CD14-positive monocyte (primary cell): ENCODE results near the gene IRF4. TPM values are rescaled to one million over a fixed set of nuclear protein-coding genes. Genes with fewer than 3 reads are reported as not detected.
A peak's percentile ranks its signal among the peaks of the same experiment; 100 is the strongest.

Experiments used
- DNase-seq, 3 donors: peaks; one replicate each; pipeline ENCODE4 v3.0.0-alpha.2; 2011 to 2022
- H2AFZ ChIP-seq: 2 replicates; pipeline ENCODE4 v1.6.0; 2012; ENCODE audit warnings: mild to moderate bottlenecking, low read depth, low read length, inconsistent platforms; ENCODE audit not compliant: insufficient read depth, poor library complexity, severe bottlenecking
- H3K27ac ChIP-seq, 2 donors: 1 replicate in 1 of 2; 2 replicates in 1 of 2; pipeline ENCODE4 v1.5.1; 2012 to 2013; ENCODE audit warnings: low read length in 2 of 2, control low read depth in 1 of 2, inconsistent platforms in 1 of 2, low read depth in 1 of 2, mild to moderate bottlenecking in 1 of 2
- H3K27me3 ChIP-seq, 2 donors: one replicate each; pipeline versions ENCODE4 v1.6.0 to v1.6.1; 2011 to 2013; ENCODE audit warnings: low read length in 2 of 2; ENCODE audit not compliant: control insufficient read depth in 2 of 2, insufficient read depth in 2 of 2
- H3K36me3 ChIP-seq, 2 donors: replicated peaks in 1 of 2; 1 replicate in 1 of 2; 2 replicates in 1 of 2; pipeline versions ENCODE4 v1.5.1 to v1.6.1; 2012 to 2013; ENCODE audit warnings: low read length in 2 of 2, control low read depth in 1 of 2, inconsistent platforms in 1 of 2, mild to moderate bottlenecking in 1 of 2; ENCODE audit not compliant: insufficient read depth in 2 of 2, control insufficient read depth in 1 of 2
- H3K4me1 ChIP-seq, 2 donors: 1 replicate in 1 of 2; 2 replicates in 1 of 2; pipeline versions ENCODE4 v1.5.1 to v1.6.1; 2012 to 2013; ENCODE audit warnings: low read length in 2 of 2, control low read depth in 1 of 2, inconsistent platforms in 1 of 2, mild to moderate bottlenecking in 1 of 2, moderate library complexity in 1 of 2; ENCODE audit not compliant: insufficient read depth in 2 of 2, control insufficient read depth in 1 of 2
- H3K4me2 ChIP-seq: replicated peaks from 2 replicates; pipeline ENCODE3; 2012; ENCODE audit warnings: low read length, moderate library complexity, mild to moderate bottlenecking; ENCODE audit not compliant: poor library complexity, severe bottlenecking; ENCODE audit errors: extremely low read depth
- H3K4me3 ChIP-seq, 3 experiments: fragments of 200-600 bp in 1 of 3; sonication (generic) in 1 of 3; replicated peaks in 1 of 3; 1 replicate in 2 of 3; 2 replicates in 1 of 3; pipeline ENCODE4 v1.5.1; 2011 to 2013; ENCODE audit warnings: low read length in 3 of 3, mild to moderate bottlenecking in 3 of 3, control low read depth in 2 of 3, low read depth in 2 of 3, inconsistent platforms in 1 of 3, moderate library complexity in 1 of 3
- H3K79me2 ChIP-seq: 2 replicates; pipeline ENCODE4 v1.6.0; 2012; ENCODE audit warnings: mild to moderate bottlenecking, control low read depth, inconsistent platforms, low read length, moderate library complexity; ENCODE audit not compliant: insufficient read depth
- H3K9ac ChIP-seq: 2 replicates; pipeline ENCODE4 v1.6.0; 2017; ENCODE audit warnings: low read length, mild to moderate bottlenecking; ENCODE audit not compliant: insufficient read depth, poor library complexity, severe bottlenecking
- H3K9me3 ChIP-seq, 2 donors: replicated peaks in 1 of 2; 1 replicate in 1 of 2; 2 replicates in 1 of 2; pipeline versions ENCODE4 v1.5.1 to v1.6.1; 2012 to 2013; ENCODE audit warnings: low read length in 2 of 2, control low read depth in 1 of 2; ENCODE audit not compliant: control insufficient read depth in 1 of 2, insufficient read depth in 1 of 2
- H4K20me1 ChIP-seq: 2 replicates; pipeline ENCODE4 v1.6.0; 2012; ENCODE audit warnings: mild to moderate bottlenecking, low read length, control low read depth, moderate library complexity; ENCODE audit not compliant: insufficient read depth
- H3K27ac Mint-ChIP-seq, 7 donors: one replicate each; pipeline ENCODE4 v1.8.0; 2020; ENCODE audit warnings: mild to moderate bottlenecking in 7 of 7, mixed read lengths in 7 of 7, moderate library complexity in 6 of 7, inconsistent platforms in 2 of 7
- H3K27me3 Mint-ChIP-seq, 3 donors: one replicate each; pipeline ENCODE4 v1.8.0; 2021 to 2022; ENCODE audit warnings: low read depth in 3 of 3, mild to moderate bottlenecking in 3 of 3, mixed read lengths in 3 of 3, moderate library complexity in 3 of 3, inconsistent platforms in 1 of 3
- H3K36me3 Mint-ChIP-seq, 2 donors: one replicate each; pipeline ENCODE4 v1.8.0; 2020; ENCODE audit warnings: mixed read lengths in 2 of 2, inconsistent platforms in 1 of 2, mild to moderate bottlenecking in 1 of 2
- H3K4me1 Mint-ChIP-seq: one replicate; pipeline ENCODE4 v1.8.0; 2020; ENCODE audit warnings: mild to moderate bottlenecking, mixed read lengths
- H3K4me3 Mint-ChIP-seq, 2 donors: one replicate each; pipeline ENCODE4 v1.8.0; 2020; ENCODE audit warnings: mild to moderate bottlenecking in 2 of 2, mixed read lengths in 2 of 2, moderate library complexity in 1 of 2
- H3K9me3 Mint-ChIP-seq, 7 donors: one replicate each; pipeline ENCODE4 v1.8.0; 2020 to 2022; ENCODE audit warnings: mixed read lengths in 7 of 7, mild to moderate bottlenecking in 6 of 7, moderate library complexity in 6 of 7, inconsistent platforms in 2 of 7
- WGBS: methylation state at CpG from one replicate; pipeline ENCODE4 v1.1.5; 2013; ENCODE audit warnings: missing lambda C conversion rate; ENCODE audit not compliant: insufficient coverage; 5-methylcytosine and 5-hydroxymethylcytosine counted together
- intact Hi-C, 2 donors: fragments of 100-400 bp; cut with micrococcal nuclease; formaldehyde crosslinking; loops; one replicate each; pipeline versions ENCODE4 v1.15.0 to v1.15.1; 2023
- polyA plus RNA-seq, 3 donors: library from polyadenylated mRNA; depleted of rRNA in 1 of 3; unstranded in 2 of 3; stranded (reverse) in 1 of 3; fragments of 300-500 nt in 2 of 3; fragments of >200 nt in 1 of 3; fragmentation: Illumina TruSeq in 2 of 3; gene quantifications; 1 replicate in 2 of 3; 2 replicates in 1 of 3; pipeline ENCODE4 v1.2.3, GENCODE V29; 2012 to 2021
- TF ChIP-seq, protein P1 (sequence below): fragments of 200-600 bp; IDR thresholded peaks from one replicate; pipeline ENCODE4 v1.8.0; 2022; ENCODE audit warnings: antibody characterized with exemption, mild to moderate bottlenecking

IRF4 gene
- polyA plus RNA-seq, 3 donors: 3.0 to 13.6 (median 6.4) TPM

GRCh38 chr6:367891-368630 is 23.5 kb upstream of the IRF4 start:
- Histone ChIP-seq H3K27me3 (peaks cover 0 to 7% of the 10 kb centered on the region in 2 donors), H3K4me3 (no peak overlapping the region), H3K27ac (no peak overlapping the region), H4K20me1 (no peaks in the 10 kb centered on the region), H3K4me1 (peaks cover 10 to 11% of the 10 kb centered on the region in 2 donors), H3K79me2 (no peaks in the 10 kb centered on the region), H3K9ac (no peak overlapping the region), H3K9me3 (peaks cover 8 to 14% of the 10 kb centered on the region in 2 donors), H3K4me2 (no peak overlapping the region), H2AFZ (no peak overlapping the region), H3K36me3 (no peaks in the 10 kb centered on the region)
- Mint-ChIP-seq H3K4me3 (peak overlapping the region in 1 of 2 donors; percentile 17), H3K27me3 (peaks cover 22 to 41% (median 25%) of the 10 kb centered on the region in 3 donors), H3K27ac (no peak overlapping the region), H3K9me3 (peaks cover 8 to 49% (median 26%) of the 10 kb centered on the region in 7 donors), H3K4me1 (peaks cover 9% of the 10 kb centered on the region), H3K36me3 (no peaks in the 10 kb centered on the region)
- no peak for DNase-seq
- intact Hi-C loops: no loop called here
- TF ChIP-seq, protein P1, sequence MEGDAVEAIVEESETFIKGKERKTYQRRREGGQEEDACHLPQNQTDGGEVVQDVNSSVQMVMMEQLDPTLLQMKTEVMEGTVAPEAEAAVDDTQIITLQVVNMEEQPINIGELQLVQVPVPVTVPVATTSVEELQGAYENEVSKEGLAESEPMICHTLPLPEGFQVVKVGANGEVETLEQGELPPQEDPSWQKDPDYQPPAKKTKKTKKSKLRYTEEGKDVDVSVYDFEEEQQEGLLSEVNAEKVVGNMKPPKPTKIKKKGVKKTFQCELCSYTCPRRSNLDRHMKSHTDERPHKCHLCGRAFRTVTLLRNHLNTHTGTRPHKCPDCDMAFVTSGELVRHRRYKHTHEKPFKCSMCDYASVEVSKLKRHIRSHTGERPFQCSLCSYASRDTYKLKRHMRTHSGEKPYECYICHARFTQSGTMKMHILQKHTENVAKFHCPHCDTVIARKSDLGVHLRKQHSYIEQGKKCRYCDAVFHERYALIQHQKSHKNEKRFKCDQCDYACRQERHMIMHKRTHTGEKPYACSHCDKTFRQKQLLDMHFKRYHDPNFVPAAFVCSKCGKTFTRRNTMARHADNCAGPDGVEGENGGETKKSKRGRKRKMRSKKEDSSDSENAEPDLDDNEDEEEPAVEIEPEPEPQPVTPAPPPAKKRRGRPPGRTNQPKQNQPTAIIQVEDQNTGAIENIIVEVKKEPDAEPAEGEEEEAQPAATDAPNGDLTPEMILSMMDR: no peak
- 84% methylated on average over 9 of the region's 17 CpGs for WGBS

DNA sequence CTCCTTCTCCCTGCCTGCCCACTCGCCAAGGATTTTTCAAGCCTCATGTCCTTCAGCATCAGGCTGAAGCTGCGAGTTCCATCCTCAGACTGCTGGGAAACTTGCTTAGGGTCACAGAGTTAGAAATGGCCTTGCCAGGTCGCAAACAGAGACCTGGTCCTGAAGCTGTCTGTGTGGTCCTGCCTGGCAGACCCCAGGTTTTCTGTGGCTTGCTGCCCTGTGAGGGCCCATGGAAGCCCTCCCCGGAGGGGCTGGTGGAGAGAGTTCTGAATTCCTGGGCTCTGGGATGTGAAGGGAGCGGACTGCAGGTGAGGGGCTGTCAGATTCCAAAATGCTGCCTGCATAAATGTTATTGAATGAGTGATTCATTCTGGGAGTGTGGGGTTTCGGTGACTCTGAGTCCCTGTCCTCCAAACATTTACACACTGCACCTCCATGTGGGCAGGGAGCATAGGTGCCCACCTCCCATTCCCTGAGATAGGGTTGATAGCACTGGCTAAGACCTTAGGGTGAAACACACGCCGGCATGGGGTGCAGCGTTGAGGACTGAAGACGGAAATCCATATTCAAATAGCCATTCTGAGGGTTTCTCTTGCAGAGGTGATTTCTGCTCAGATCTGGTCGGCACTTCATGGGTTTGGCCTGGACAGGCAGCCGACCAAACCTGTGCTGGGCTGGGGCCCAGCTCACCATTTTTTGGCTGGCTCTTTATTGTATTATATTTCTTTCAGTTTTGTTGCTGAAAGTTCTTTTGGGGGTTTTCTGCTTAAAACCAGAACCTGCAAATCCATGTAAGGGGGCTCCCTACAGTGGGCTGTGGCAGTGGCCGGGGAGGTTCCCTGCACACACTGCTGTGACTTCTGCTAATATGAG is 21.8 kb upstream of the IRF4 start:
- Mint-ChIP-seq H3K27me3 (peaks cover 19 to 44% (median 25%) of the 10 kb centered on the region in 3 donors), H3K4me1 (peaks cover 9% of the 10 kb centered on the region), H3K27ac (peak overlapping the region in 1 of 7 donors; percentile 29), H3K36me3 (no peaks in the 10 kb centered on the region), H3K4me3 (no peak overlapping the region), H3K9me3 (peaks cover 3 to 45% (median 14%) of the 10 kb centered on the region in 7 donors)
- Histone ChIP-seq H3K9ac (no peak overlapping the region), H3K27me3 (peaks cover 0 to 7% of the 10 kb centered on the region in 2 donors), H4K20me1 (no peaks in the 10 kb centered on the region), H3K36me3 (no peaks in the 10 kb centered on the region), H3K27ac (no peak overlapping the region), H3K4me3 (no peak overlapping the region), H3K4me2 (no peak overlapping the region), H3K4me1 (peaks cover 10 to 12% of the 10 kb centered on the region in 2 donors), H2AFZ (no peak overlapping the region), H3K9me3 (no peaks in the 10 kb centered on the region), H3K79me2 (no peaks in the 10 kb centered on the region)
- WGBS: 90% methylated on average over 12 of the region's 13 CpGs
- TF ChIP-seq, protein P1: no peak
- intact Hi-C loops: no loop called here
- no peak for DNase-seq
